Measurements from ENCODE around the gene SALL4.
"Not testable (repeated sequence)": the region's sequence is repeated elsewhere in the genome, so short reads cannot be mapped to it uniquely, and the experiment has no call there.

Gene SALL4

GRCh38 chr20:51790256-51790655, 12.1 kb downstream of the SALL4 start (continued):
- TF ChIP-seq, protein P1, sequence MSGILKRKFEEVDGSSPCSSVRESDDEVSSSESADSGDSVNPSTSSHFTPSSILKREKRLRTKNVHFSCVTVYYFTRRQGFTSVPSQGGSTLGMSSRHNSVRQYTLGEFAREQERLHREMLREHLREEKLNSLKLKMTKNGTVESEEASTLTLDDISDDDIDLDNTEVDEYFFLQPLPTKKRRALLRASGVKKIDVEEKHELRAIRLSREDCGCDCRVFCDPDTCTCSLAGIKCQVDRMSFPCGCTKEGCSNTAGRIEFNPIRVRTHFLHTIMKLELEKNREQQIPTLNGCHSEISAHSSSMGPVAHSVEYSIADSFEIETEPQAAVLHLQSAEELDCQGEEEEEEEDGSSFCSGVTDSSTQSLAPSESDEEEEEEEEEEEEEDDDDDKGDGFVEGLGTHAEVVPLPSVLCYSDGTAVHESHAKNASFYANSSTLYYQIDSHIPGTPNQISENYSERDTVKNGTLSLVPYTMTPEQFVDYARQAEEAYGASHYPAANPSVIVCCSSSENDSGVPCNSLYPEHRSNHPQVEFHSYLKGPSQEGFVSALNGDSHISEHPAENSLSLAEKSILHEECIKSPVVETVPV (CRISPR knock-in tag; IDR thresholded peaks at IDR 0.05): no peak

- TF ChIP-seq ZC3H10 (CRISPR knock-in tag; IDR thresholded peaks at IDR 0.05) (no peak), ZFP30 (CRISPR knock-in tag; IDR thresholded peaks at IDR 0.05) (no peak), BACH2 (CRISPR knock-in tag; IDR thresholded peaks at IDR 0.05; ENCODE audit: borderline replicate concordance) (no peak), ARNTL (CRISPR knock-in tag; IDR thresholded peaks at IDR 0.05; ENCODE audit: borderline replicate concordance, low read depth) (no peak)
- ATAC-seq: no peak
Observed at GRCh38 chr20:51789434-51789833, 12.9 kb downstream of the SALL4 start.

DNA sequence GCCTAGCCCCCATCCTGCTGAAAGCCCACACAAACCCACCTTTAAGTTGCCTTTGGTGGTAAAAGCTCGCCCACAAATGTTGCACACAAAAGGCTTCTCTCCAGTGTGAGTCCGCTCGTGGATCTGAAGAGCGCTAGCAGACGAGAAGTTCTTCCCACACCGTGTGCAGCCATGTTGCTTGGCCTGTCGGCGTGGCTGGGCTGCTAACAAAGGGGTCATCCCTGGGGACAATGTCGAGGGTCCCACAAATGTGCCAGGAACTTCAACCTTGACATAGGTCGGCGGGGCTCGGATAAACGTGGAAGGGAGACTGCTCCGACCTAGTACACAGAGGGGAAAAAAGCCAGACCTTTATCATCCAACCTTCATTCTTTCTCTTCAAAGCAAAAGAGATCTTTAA, 13.5 kb downstream of the SALL4 start:
- ATAC-seq: no peak
- no peak for TF ChIP-seq ESRRG (CRISPR knock-in tag; IDR thresholded peaks at IDR 0.05)
- TF ChIP-seq GLIS3 (CRISPR knock-in tag; IDR thresholded peaks at IDR 0.05): no peak
- TF ChIP-seq ZFP30 (CRISPR knock-in tag; IDR thresholded peaks at IDR 0.05): no peak
- TF ChIP-seq ZNF70 (CRISPR knock-in tag; IDR thresholded peaks at IDR 0.05): no peak
- TF ChIP-seq ZC3H10 (CRISPR knock-in tag; IDR thresholded peaks at IDR 0.05): no peak
- TF ChIP-seq ZNF8 (CRISPR knock-in tag; IDR thresholded peaks at IDR 0.05): no peak
- no peak for TF ChIP-seq PPARA (CRISPR knock-in tag; IDR thresholded peaks at IDR 0.05; ENCODE audit: borderline replicate concordance)
- TF ChIP-seq, protein P2, sequence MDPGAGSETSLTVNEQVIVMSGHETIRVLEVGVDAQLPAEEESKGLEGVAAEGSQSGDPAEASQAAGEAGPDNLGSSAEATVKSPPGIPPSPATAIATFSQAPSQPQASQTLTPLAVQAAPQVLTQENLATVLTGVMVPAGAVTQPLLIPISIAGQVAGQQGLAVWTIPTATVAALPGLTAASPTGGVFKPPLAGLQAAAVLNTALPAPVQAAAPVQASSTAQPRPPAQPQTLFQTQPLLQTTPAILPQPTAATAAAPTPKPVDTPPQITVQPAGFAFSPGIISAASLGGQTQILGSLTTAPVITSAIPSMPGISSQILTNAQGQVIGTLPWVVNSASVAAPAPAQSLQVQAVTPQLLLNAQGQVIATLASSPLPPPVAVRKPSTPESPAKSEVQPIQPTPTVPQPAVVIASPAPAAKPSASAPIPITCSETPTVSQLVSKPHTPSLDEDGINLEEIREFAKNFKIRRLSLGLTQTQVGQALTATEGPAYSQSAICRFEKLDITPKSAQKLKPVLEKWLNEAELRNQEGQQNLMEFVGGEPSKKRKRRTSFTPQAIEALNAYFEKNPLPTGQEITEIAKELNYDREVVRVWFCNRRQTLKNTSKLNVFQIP (CRISPR knock-in tag; IDR thresholded peaks at IDR 0.05; ENCODE audit: borderline replicate concordance, low read depth): no peak
- TF ChIP-seq, protein P3, sequence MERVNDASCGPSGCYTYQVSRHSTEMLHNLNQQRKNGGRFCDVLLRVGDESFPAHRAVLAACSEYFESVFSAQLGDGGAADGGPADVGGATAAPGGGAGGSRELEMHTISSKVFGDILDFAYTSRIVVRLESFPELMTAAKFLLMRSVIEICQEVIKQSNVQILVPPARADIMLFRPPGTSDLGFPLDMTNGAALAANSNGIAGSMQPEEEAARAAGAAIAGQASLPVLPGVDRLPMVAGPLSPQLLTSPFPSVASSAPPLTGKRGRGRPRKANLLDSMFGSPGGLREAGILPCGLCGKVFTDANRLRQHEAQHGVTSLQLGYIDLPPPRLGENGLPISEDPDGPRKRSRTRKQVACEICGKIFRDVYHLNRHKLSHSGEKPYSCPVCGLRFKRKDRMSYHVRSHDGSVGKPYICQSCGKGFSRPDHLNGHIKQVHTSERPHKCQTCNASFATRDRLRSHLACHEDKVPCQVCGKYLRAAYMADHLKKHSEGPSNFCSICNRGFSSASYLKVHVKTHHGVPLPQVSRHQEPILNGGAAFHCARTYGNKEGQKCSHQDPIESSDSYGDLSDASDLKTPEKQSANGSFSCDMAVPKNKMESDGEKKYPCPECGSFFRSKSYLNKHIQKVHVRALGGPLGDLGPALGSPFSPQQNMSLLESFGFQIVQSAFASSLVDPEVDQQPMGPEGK (CRISPR knock-in tag; IDR thresholded peaks at IDR 0.05; ENCODE audit: borderline replicate concordance): no peak
- no peak for TF ChIP-seq BACH2 (CRISPR knock-in tag; IDR thresholded peaks at IDR 0.05; ENCODE audit: borderline replicate concordance)
- TF ChIP-seq ISL1 (CRISPR knock-in tag; IDR thresholded peaks at IDR 0.05): no peak
- TF ChIP-seq ZFP3 (CRISPR knock-in tag; IDR thresholded peaks at IDR 0.05): no peak

- TF ChIP-seq ZFP3 (CRISPR knock-in tag; IDR thresholded peaks at IDR 0.05): no peak
- no peak for TF ChIP-seq ZNF8 (CRISPR knock-in tag; IDR thresholded peaks at IDR 0.05)
- TF ChIP-seq, protein P4, sequence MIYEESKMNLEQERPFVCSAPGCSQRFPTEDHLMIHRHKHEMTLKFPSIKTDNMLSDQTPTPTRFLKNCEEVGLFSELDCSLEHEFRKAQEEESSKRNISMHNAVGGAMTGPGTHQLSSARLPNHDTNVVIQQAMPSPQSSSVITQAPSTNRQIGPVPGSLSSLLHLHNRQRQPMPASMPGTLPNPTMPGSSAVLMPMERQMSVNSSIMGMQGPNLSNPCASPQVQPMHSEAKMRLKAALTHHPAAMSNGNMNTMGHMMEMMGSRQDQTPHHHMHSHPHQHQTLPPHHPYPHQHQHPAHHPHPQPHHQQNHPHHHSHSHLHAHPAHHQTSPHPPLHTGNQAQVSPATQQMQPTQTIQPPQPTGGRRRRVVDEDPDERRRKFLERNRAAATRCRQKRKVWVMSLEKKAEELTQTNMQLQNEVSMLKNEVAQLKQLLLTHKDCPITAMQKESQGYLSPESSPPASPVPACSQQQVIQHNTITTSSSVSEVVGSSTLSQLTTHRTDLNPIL (CRISPR knock-in tag; IDR thresholded peaks at IDR 0.05; ENCODE audit: low read depth): no peak
- TF ChIP-seq, protein P1 (CRISPR knock-in tag; IDR thresholded peaks at IDR 0.05): no peak
- no peak for TF ChIP-seq ZNF70 (CRISPR knock-in tag; IDR thresholded peaks at IDR 0.05)
- no peak for TF ChIP-seq ZC3H10 (CRISPR knock-in tag; IDR thresholded peaks at IDR 0.05)
- no peak for TF ChIP-seq ESRRG (CRISPR knock-in tag; IDR thresholded peaks at IDR 0.05)
- TF ChIP-seq, protein P2 (CRISPR knock-in tag; IDR thresholded peaks at IDR 0.05; ENCODE audit: borderline replicate concordance, low read depth): no peak
- no peak for TF ChIP-seq TSHZ2 (CRISPR knock-in tag; IDR thresholded peaks at IDR 0.05)
- TF ChIP-seq OSR1 (CRISPR knock-in tag; IDR thresholded peaks at IDR 0.05): no peak
- TF ChIP-seq ZFP30 (CRISPR knock-in tag; IDR thresholded peaks at IDR 0.05): no peak
- no peak for TF ChIP-seq ISL1 (CRISPR knock-in tag; IDR thresholded peaks at IDR 0.05)
- TF ChIP-seq BACH2 (CRISPR knock-in tag; IDR thresholded peaks at IDR 0.05; ENCODE audit: borderline replicate concordance): no peak
- TF ChIP-seq ZNF565 (CRISPR knock-in tag; conservative IDR thresholded peaks at IDR 0.05; ENCODE audit: low read depth): no peak
- TF ChIP-seq, protein P3 (CRISPR knock-in tag; IDR thresholded peaks at IDR 0.05; ENCODE audit: borderline replicate concordance): no peak
- no peak for TF ChIP-seq GLIS3 (CRISPR knock-in tag; IDR thresholded peaks at IDR 0.05)
- ATAC-seq: no peak
Observed at GRCh38 chr20:51784299-51784698, 18.0 kb downstream of the SALL4 start.

- not testable (repeated sequence) for ATAC-seq
Observed at GRCh38 chr20:51778229-51778759, 24.0 kb downstream of the SALL4 start.

Data from SK-N-SH treated with all-trans-retinoic acid at 6 μM for 48 hours (cell line).